Ishikawa (cell line): ENCODE measurements around the gene APOLD1.

Experiments
- TAF1 ChIP-seq: IDR thresholded peaks from 2 replicates; pipeline ENCODE4 v1.6.1; 2012; ENCODE audit warnings: low read depth, mild to moderate bottlenecking
- TF ChIP-seq, protein P1 (sequence below): IDR thresholded peaks from 2 replicates; pipeline ENCODE4 v1.6.1; 2012
- TF ChIP-seq, protein P2 (sequence below): IDR thresholded peaks from 2 replicates; pipeline ENCODE4 v1.6.1; 2012; ENCODE audit warnings: low read depth, mild to moderate bottlenecking

DNA sequence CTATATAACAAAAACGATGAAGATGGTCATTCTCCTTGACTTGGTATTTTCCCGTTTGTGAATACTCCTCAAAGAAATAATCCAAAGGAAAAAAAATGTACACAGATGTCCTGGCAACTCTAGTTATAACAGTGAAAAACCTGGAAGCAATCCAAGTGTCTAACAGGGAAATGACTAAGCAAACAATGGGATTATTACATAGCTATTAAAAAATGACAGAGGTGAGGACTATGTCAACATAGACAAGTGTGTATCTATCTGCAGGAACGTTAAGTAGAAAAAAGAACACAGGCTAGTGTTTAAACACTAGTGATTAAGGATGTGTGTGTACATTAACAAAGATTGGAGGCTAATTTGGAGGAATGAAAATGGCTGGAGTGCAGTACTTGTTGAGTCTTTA, 5.9 kb upstream of the APOLD1 start:
- TF ChIP-seq, protein P1, sequence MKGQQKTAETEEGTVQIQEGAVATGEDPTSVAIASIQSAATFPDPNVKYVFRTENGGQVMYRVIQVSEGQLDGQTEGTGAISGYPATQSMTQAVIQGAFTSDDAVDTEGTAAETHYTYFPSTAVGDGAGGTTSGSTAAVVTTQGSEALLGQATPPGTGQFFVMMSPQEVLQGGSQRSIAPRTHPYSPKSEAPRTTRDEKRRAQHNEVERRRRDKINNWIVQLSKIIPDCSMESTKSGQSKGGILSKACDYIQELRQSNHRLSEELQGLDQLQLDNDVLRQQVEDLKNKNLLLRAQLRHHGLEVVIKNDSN = no peak
- TF ChIP-seq, protein P2, sequence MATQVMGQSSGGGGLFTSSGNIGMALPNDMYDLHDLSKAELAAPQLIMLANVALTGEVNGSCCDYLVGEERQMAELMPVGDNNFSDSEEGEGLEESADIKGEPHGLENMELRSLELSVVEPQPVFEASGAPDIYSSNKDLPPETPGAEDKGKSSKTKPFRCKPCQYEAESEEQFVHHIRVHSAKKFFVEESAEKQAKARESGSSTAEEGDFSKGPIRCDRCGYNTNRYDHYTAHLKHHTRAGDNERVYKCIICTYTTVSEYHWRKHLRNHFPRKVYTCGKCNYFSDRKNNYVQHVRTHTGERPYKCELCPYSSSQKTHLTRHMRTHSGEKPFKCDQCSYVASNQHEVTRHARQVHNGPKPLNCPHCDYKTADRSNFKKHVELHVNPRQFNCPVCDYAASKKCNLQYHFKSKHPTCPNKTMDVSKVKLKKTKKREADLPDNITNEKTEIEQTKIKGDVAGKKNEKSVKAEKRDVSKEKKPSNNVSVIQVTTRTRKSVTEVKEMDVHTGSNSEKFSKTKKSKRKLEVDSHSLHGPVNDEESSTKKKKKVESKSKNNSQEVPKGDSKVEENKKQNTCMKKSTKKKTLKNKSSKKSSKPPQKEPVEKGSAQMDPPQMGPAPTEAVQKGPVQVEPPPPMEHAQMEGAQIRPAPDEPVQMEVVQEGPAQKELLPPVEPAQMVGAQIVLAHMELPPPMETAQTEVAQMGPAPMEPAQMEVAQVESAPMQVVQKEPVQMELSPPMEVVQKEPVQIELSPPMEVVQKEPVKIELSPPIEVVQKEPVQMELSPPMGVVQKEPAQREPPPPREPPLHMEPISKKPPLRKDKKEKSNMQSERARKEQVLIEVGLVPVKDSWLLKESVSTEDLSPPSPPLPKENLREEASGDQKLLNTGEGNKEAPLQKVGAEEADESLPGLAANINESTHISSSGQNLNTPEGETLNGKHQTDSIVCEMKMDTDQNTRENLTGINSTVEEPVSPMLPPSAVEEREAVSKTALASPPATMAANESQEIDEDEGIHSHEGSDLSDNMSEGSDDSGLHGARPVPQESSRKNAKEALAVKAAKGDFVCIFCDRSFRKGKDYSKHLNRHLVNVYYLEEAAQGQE = no peak
- no peak for TF ChIP-seq TAF1
